ENCODE results near the gene CCNF. TPM values are rescaled to one million over a fixed set of nuclear protein-coding genes. Genes with fewer than 3 reads are reported as not detected.
A peak's percentile ranks its signal among the peaks of the same experiment; 100 is the strongest.

The CCNF gene
- total and polyA plus RNA-seq, 9 of the 15 experiments (the other 6 are each of a cell fraction or from before 2014, with no cell fraction given) = 4.1 to 70.1 (median 29.5) TPM

GRCh38 chr16:2484898-2485508, 55.8 kb downstream of the CCNF start (continued):
- no peak for TF ChIP-seq CREB3 (tag; conservative IDR thresholded peaks at IDR 0.05; ENCODE audit: low read depth)
- peak; percentile 38 for TF ChIP-seq CBFA2T3 (IDR thresholded peaks at IDR 0.05)

GRCh38 chr16:2485811-2486507, 56.7 kb downstream of the CCNF start:
- Histone ChIP-seq H2AFZ (ENCODE audit: low read depth, low read length) (no peak overlapping the region), H3K9me1 (ENCODE audit: control insufficient read depth, insufficient read depth, low read length) (no peaks in the 10 kb centered on the region), H3K79me2 (ENCODE audit: control insufficient read depth, insufficient read depth, low read length) (peaks cover 82% of the 10 kb centered on the region), H3K36me3 (ENCODE audit: control insufficient read depth, insufficient read depth, low read length) (peaks cover 44% of the 10 kb centered on the region; the same call in 2 of the 3 replicates), H3K4me1 (replicated peaks in 1 of 2; ENCODE audit: control insufficient read depth in 2 of 2, insufficient read depth in 2 of 2, low read length in 2 of 2) (peaks cover 27 to 85% of the 10 kb centered on the region in 2 experiments), H3K4me2 (ENCODE audit: insufficient read depth, low read length) (no peak overlapping the region), H3K9ac (ENCODE audit: insufficient read depth in 1 of 2, low read depth in 2 of 2, low read length in 2 of 2) (peak overlapping the region in 1 of 2 experiments; percentile 77; a peak in 2 of 4 replicates), H4K20me1 (replicated peaks; ENCODE audit: control insufficient read depth, insufficient read depth, low read length) (peaks cover 5% of the 10 kb centered on the region; the same call in 1 of the 2 replicates), H3K27me3 (ENCODE audit: control insufficient read depth in 2 of 2, insufficient read depth in 2 of 2, low read length in 2 of 2) (no peaks in the 10 kb centered on the region), H3K27ac (ENCODE audit: extremely low read depth, low read depth, low read length) (no peak overlapping the region), H3K9me3 (replicated peaks; ENCODE audit: control insufficient read depth, insufficient read depth, low read depth, low read length) (no peaks in the 10 kb centered on the region), H3K4me3 (no peak overlapping the region)
- DNase-seq (ENCODE audit: extremely low read depth in 1 of 4, low spot score in 3 of 4) (no peak), ATAC-seq (no peak), FAIRE-seq (no peak)
- CTCF ChIA-PET (ENCODE audit: low intra/inter-chr PET ratio) = no interaction called here
- POLR2A ChIA-PET = interaction anchor here (1.0 to 1.3 kb wide), 3 partner anchors 8 to 150 kb away, joined by 3 to 7 read pairs (median 4); no protein-coding TSS in a partner anchor
- 96% methylated on average over 24 of the region's 33 CpGs for WGBS (ENCODE audit: insufficient coverage, low coverage, missing lambda C conversion rate)
- TF ChIP-seq DPF2 (IDR thresholded peaks at IDR 0.05) (no peak), POLR2B (IDR thresholded peaks at IDR 0.05; ENCODE audit: low read depth, partially characterized antibody) (no peak), ZBTB33 (CRISPR knock-in tag; IDR thresholded peaks at IDR 0.05) (peak; percentile 20; the same call in 1 of the 2 replicates), ZNF239 (CRISPR knock-in tag; IDR thresholded peaks at IDR 0.05) (no peak), ARID1B (IDR thresholded peaks at IDR 0.05) (no peak)
- intact Hi-C loops (cut with micrococcal nuclease) = no loop called here
- BruUV-seq (replicated peaks) = no TSS peak
- in situ Hi-C loops (cut with MboI) = no loop called here

Data from K562 (cell line).